LHCN-M2 (cell line): Measurements from ENCODE around the gene FARS2. TPM values are rescaled to one million over a fixed set of nuclear protein-coding genes. Genes with fewer than 3 reads are reported as not detected.

ENCODE experiments used
- DNase-seq: peaks from one replicate; pipeline ENCODE4 v3.0.0-alpha.2; 2012; ENCODE audit warnings: low read depth
- total RNA-seq: library from RNA; depleted of rRNA; stranded (reverse); fragments of >200 nt; gene quantifications from 2 replicates; pipeline ENCODE4 v1.2.3, GENCODE V29; 2014

FARS2 gene
- total RNA-seq, 1 experiment from 2014 or later, result 11.5 TPM

- peak; percentile 94 for DNase-seq
Measured at GRCh38 chr6:5752391-5752680, 491.0 kb downstream of the FARS2 start.

- no peak for DNase-seq
Measured at GRCh38 chr6:5753209-5753608, 491.9 kb downstream of the FARS2 start.

GRCh38 chr6:5754904-5755303 is 493.6 kb downstream of the FARS2 start:
- DNase-seq, result no peak

GRCh38 chr6:5759571-5759970 is 498.3 kb downstream of the FARS2 start:
- no peak for DNase-seq

- no peak for DNase-seq
Measured at GRCh38 chr6:5761370-5761769, 500.1 kb downstream of the FARS2 start.

GRCh38 chr6:5762561-5762968 is 501.3 kb downstream of the FARS2 start:
- DNase-seq, result no peak

GRCh38 chr6:5763407-5763806 is 502.1 kb downstream of the FARS2 start:
- DNase-seq, result peak; percentile 60

- no peak for DNase-seq
Measured at GRCh38 chr6:5763871-5764270, 502.6 kb downstream of the FARS2 start.

GRCh38 chr6:5764401-5764955 is 503.2 kb downstream of the FARS2 start:
- peak; percentile 84 for DNase-seq

- DNase-seq, result no peak
Measured at GRCh38 chr6:5765141-5765760, 503.9 kb downstream of the FARS2 start.

- DNase-seq, result no peak
Measured at GRCh38 chr6:5766260-5766659, 504.9 kb downstream of the FARS2 start.

- no peak for DNase-seq
Measured at GRCh38 chr6:5767471-5767870, 506.2 kb downstream of the FARS2 start.

- DNase-seq, result no peak
Measured at GRCh38 chr6:5771211-5771610, 509.9 kb downstream of the FARS2 start.

- DNase-seq, result no peak
Measured at GRCh38 chr6:5771759-5772390, 510.6 kb downstream of the FARS2 start.

- DNase-seq, result no peak
Measured at GRCh38 chr6:5772408-5773120, 511.3 kb downstream of the FARS2 start.

- DNase-seq, result no peak
Measured at GRCh38 chr6:5776104-5776503, 514.8 kb downstream of the FARS2 start.

GRCh38 chr6:5776706-5777390 is 515.5 kb downstream of the FARS2 start:
- DNase-seq, result no peak

- DNase-seq, result no peak
Measured at GRCh38 chr6:5778317-5778857, 517.1 kb downstream of the FARS2 start.

- no peak for DNase-seq
Measured at GRCh38 chr6:5778906-5779305, 517.6 kb downstream of the FARS2 start.

GRCh38 chr6:5781019-5781418 is 519.7 kb downstream of the FARS2 start:
- no peak for DNase-seq

GRCh38 chr6:5781966-5782556 is 520.7 kb downstream of the FARS2 start:
- no peak for DNase-seq
